SKM-1 (cell line): ENCODE results near the gene OTOF.

Experiments
- DNase-seq: peaks from one replicate; lab custom pipeline; 2025; ENCODE audit not compliant: unreplicated experiment; lab: John Stamatoyannopoulos, UW

The OTOF gene

DNA sequence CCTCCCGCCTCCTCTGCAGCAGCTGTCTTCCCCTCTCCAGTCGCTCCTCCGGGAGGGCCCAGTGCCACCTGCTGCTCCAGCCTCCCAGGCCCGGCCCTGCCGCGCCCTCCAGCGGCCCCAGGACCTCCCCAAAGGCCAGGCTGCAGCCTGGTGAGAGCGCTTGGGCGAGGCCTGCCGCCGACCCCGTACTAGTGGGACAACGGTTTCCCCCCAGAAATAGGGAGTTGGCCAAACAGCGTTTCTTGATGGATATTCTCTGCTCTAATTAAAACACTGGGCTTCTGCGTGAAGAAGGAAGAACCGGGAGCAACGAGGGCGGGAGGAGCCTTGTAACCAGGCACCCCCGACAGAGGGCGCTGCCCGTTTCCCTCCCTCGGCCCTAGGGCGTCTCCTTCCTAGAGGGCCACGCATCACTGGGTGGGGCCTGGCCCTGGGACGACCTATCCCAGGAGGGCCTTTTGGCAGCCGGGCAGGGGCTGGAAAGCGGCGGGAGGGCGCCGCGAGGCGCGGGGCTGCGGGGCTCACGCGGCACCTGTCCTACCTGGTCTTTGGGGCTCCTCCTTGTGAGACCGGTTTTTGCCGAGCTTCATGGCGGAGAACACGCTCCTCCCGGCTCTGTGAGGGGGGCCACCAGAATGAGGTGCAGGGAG lies 25.4 kb upstream of the OTOF start:
- DNase-seq = peak; percentile 66

DNA sequence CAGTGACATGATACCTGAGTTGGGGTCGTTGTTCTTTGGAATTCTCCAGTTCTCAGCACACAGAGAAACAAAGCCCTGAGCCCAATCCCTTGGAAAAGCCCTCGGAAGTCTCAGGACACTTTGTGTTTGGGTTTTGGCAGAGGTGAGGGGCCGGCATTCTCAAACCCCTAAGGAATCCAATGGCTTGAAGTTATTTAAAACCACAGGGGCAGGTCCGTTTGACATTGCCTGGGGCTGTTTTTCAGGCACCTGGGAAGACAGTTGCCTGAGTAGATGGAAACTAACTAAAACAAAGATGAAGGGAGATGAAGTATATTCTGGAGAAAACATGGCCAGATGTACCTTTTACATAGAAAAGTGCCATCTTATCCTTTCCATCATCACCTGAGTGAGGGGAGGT lies 22.5 kb upstream of the OTOF start:
- DNase-seq = no peak

DNA sequence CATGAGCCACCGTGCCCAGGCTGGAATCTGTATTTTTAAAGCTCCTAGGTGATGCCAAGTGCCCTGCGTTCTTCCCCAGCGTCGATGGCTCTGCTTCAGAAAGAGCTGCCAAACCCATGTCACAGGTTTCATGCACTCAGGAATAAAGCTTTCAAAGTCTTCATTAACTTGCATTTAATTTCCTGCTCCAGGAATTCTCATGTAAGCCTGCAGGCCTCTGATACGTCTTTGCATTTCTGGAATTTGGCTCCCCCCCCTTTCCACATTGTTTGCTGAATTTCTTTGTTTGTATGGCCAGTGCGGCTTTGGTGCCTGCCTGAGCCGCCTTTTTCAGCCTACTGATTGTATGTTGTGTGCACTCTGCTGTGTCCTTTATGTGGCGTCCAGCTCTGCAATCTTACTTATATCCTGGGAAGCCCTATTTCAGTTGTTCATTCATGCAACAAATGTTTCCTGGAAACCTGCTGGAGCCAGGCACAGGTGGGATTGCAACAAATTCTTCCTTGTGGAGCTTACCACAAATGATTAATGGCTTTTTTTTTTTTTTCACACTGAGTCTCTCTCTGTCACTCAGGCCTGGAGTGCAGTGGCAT lies 17.9 kb upstream of the OTOF start:
- DNase-seq = no peak

DNA sequence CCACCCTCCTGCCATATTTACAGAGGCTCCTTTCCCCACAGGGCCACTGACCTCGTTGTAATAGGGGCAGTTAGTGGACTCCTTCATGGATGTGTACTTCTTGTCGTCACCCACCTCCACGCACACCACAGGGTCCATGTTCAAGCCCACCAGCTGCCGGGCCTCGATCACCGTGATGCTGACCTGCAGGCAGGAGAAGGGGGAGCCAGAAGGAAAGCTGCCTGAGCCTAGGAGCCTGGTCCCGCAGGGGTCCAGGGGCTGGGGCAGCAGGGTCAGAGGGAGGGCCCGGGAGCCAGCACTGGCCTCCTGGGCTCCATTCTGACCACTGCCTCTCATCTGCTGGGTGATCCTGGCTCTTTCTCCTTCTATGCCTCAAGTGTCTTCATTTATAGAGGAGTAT lies 17.0 kb upstream of the OTOF start:
- no peak for DNase-seq

DNA sequence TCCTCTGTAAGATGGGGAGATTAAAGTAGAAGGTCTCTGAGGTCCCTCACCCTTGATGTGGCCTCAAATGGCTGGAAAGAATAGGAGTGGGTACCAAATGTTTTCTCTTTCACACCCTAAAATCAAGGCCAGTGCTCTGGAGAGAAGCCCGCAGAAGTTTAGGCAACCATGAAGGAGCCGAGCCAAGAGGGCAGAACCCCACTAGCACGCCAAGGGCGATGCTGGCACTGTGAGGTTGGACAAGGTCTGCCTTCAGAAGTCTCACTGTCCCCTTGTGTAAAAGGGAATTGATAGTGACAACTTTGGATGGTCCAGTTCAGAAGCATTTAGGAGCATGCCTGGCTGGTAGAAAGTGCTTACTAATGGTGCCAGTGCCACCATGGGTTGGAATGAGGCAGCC lies 16.3 kb upstream of the OTOF start:
- no peak for DNase-seq

DNA sequence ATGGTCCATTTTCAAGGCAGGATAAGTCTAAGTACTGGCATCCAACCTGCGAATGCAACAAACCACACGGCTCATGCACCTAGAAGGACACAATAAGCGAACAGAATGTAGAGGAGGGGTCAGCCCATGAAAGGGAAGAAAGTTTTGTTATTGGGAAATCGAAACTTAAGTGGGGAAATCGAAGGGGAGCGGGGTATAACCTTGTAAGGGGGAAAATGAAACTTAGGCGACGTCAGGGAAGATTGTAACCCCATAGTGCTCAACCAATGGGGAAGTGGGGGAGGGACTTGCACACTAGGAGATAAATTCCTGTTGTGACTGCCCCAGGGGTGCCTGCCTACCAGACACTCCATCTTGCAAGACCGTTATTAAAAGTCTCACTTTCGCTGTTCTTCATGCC lies 15.6 kb upstream of the OTOF start:
- no peak for DNase-seq

DNA sequence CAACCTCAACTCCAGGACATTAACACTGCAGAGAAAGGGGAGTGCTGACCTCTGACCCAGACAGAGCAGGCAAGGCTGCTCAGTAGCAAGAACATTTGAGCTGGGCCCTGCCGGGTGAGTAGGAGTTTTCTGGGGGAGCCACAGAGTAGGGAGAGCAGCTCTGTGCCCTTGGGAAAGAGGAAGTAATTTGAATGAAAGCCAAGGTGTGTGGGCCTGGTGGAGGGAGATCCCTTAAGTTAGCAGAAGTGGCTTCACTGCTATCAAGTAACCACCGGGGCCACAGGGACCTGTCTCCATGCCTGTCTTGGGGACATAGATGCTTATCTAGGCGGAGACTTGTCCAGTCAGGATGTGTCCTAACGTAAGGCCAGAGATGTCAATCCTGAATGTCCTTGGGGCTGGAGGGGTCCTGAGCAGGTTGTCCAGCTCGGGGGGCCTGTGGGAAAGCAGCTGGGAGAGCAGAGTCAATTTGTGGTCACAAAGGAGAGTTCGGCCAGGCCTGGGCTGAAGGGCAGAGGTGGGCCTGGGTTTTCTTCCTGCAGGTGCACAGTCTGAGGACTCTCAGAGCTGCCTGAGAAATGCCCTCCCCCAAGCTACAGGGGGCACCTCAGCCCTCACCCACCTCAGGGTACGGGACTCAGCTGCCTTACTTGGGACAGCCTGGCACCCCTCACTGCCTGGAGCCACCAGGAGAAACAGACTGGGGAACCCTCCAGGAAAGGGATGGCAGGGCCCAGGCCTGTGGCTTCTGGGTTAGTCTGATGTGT lies 15.0 kb upstream of the OTOF start:
- peak; percentile 48 for DNase-seq

DNA sequence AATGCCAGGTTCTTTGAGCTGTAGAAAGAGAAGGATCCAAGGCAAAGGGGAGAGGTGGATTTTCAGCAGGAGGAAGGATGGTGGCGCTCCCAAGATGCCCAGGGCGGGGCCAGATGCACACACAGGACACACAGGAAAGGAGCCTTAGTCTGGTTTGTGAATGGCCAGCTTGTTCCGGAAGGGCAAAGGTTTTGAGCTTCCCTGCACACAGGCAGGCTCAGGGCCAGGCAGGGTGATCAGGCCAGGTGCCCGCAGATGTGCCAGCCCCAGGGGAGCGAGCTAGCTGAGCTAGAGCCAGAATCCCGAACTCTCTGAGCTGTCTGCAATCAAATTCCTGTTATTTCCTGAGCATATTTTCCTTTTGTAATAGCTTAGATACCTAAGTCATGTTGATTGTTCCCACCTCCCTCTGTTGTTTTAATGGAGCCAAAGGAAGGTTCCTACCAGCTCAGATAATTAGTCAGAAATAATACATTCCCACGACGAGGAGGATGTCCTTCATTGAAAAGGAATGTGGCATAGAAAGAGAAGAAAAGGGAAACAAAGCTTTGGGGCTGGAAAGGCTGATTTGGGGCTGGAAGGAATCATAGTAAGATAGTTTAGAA lies 13.7 kb upstream of the OTOF start:
- DNase-seq = no peak

DNA sequence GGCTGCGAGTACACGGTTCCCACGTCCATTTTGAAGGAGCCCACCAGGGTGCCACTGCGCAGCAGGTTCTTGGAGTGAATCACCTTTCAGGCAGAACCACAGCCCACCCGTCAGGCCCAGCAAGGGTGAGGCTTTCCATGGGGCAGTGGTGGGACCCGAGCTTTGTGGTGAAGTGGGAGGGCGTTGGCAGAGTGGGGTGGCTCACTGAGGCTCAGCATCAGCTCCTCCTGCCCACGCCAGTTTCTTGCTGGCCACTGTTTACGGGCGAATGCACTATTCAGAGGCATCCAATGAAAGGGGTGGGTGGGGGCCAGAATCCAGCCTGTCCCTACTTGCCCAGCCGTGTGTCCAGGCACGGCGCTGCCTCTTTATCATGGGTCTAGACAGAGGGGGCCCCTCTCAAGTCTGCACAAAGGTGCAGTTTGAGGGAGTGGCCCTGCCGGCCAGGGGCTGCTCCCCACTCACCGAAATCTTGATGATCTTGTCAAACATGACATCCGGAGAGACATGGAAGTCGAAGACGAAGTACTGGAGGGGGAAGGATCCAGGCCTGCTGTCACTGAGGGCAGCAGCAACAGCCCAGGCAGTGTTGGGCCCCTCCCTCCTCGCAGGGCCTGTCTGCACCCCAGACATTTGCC lies 11.4 kb upstream of the OTOF start:
- no peak for DNase-seq

DNA sequence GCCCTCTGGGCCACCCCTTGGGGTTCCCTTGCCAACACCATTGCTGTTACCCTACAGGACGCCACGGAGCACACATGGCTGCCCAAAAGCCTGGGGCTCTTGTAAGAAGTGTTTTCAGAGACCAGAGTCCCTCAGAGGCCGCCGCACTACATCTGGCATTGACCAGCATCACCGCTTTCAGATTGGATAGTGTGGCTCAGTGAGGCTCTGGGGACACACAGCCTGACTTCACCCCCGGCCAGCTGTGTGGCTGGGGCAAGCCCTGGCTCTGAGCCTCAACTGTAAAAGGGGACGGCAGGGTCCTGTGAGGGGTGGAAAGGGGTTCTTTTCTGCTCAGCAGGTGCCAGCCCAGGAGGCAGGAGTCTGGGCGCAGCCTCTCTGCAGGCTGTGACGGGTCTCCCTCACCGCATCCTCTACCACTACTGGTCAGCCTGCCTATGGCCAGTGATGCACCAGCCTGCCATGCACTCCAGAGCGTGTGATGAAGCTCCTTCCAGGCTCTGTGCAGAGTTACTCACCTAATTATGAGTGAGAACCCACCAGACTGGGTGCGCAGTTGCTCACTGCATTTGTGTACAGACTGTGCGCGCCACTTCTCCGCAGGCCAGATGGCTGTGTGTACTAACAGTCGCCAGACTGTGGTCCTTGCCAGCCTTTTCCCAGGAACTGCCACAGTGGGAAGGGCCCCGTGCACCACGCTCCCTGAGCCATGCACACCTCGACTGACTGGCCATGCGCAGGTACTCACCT lies 10.7 kb upstream of the OTOF start:
- DNase-seq = no peak

DNA sequence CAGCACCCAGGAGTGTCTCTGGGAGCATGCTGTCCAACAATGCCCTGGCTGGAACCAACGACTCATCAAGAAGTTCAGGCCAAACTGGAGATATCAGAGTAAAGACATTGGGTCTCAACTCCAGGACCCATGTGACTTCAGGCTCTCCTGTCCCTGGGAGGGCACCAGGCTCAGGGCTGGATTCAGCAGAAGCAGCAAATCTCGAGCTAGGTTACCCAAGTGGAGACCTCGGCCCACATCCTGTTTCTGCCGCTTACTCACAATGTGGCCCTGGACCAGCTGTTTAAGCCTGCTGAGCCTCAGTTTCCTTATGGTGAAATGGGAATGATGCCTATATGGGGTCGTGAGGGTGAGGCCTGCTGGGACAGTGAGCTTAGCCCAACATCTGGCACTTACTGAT lies 9.3 kb upstream of the OTOF start:
- DNase-seq = no peak

DNA sequence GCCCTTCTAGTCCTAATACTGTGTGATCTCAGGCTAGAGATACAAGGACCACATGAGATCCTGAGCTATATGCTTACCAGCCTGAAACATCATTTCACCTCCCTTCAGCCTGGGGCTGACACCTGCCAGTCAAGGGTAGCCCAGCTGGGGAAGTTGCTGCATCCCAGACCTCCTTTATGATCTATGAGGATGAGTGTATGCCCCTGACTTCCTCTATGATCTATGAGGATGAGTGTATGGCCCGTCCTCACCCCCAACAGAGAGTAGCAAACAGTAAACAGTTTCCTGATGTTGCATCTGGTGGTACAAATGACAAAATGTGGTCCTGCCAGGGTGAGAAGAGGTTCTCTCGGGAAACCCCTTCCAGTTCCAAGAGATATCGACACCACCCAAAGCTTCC lies 8.9 kb upstream of the OTOF start:
- no peak for DNase-seq

DNA sequence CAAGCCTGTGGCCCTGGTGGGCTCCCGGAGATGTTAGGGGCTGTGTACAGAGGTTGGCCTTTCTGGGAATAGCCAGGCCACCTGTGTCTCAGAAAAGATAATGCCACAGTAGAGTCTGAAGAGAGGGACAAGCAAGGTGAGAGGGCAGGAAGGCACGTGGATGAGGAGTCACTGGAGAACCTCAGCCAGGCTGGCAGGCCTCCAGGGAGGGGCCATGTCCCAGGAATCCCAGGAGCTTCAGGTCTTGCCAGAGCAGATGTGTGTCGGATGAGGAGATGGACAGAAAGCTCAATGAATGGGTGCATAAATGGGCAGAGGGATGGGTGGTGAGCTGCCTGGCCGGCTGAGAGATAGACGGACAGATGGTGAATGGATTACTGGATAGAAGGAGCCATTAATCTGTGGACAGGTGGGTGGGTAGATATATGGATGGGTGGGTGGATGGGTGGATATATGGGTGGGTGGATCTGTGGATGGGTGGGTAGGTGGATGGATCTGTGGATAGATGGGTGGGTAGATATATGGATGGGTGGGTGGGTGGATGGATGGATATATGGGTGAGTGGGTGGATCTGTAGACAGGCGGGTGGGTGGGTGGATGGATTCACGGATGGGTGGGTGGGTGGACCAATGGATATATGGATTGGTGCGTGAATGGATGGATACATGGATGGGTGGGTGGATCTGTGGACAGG lies 7.9 kb upstream of the OTOF start:
- no peak for DNase-seq

DNA sequence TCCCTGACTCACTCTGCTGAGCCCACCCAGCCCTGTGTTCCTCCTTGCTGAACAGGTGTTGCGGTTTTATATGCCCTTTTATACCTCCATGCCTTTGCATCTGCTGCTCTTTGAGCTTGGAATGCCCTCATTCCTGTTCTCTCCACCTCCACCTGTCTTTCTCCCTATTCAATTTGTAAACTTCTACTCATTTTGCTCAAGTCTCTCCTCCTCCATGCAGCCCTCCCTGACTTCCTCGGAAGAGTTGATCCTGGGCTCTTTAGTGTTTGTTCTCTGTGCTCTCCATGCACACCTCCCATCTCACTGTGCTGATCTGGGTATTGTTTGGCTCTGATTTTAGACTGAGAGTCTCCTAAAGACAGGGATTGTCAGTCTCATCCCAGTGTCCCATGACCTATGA lies 7.2 kb upstream of the OTOF start:
- DNase-seq = no peak

DNA sequence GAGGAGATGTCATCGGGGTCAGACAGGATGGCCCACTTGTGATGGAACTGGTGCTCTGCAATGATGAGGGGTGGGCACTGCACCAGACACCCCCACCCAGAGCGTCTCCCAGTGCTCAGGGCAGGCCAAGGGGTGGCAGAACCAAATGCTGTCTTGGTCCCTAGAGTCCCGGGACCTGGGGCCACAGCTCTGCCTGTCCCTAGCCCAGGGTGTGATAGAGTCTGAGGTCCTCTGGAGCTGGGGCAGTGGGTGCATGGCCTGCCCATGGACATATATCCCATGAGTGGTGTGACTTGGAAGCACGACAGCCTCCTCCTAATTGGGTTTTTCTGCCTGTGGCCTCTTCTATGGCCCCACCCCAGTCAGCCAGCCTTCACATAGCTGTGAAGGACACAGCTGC lies 6.7 kb upstream of the OTOF start:
- no peak for DNase-seq

DNA sequence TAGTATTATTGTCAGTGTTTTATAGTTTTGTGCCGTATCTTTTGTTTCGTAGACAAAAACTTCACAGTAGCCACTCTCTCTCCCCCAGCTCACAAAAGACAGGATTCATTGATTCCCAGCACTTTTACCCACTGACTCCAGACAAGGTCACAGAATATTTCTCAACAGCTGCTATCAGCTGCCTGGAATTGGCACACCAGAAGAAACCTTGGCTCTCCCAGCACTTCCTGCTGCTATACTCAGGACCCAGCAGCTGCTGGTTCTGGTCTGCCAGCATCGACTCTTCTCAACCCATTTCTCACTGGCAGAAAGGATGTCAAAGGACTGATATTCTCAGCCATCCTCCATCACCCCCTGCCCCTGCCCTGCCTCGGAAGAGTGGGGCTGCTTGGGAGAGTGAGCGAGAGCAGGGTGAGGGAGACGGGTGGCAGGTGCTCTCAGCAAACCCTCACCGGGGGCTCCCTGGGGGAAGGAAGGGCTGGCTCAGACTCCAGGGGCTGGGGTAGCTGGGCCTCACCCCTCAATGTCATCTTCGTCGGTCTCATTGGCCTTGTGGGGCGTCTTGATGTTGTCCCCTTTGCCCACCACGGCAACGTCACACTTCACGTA lies 6.1 kb upstream of the OTOF start:
- no peak for DNase-seq

DNA sequence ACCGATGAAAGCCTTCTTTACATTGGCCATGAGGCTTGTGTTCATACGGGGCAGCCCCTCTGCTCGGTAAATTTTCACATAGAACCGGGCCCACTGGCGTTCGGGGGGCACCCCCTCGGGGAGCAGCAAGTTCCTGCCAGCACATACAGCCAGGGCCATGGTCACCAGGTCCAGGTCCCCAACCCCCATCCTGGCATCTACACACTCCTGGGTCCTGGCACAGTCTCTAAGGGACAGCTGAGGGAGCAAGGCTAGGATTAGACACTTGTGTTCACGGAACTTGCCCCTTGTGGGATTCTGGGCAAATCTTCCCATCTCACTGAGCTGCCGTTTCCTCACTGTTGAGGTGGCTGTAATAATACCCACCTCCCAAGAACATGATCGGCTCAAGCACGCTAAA lies 5.6 kb upstream of the OTOF start:
- no peak for DNase-seq

DNA sequence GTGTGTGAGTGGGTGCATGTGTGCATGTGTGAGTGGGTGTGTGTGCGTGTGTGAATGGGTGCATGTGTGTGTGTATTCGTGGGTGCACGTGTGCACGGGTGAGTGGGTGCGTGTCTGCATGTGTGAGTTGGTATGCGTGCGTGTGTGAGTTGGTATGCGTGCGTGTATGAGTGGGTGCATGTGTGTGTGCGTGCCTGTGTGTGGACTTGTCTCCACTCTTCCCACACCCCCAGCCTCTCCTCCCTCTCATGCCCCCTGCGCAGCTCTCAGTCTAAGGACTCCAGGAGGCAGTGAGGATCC lies 5.1 kb upstream of the OTOF start:
- DNase-seq = no peak

DNA sequence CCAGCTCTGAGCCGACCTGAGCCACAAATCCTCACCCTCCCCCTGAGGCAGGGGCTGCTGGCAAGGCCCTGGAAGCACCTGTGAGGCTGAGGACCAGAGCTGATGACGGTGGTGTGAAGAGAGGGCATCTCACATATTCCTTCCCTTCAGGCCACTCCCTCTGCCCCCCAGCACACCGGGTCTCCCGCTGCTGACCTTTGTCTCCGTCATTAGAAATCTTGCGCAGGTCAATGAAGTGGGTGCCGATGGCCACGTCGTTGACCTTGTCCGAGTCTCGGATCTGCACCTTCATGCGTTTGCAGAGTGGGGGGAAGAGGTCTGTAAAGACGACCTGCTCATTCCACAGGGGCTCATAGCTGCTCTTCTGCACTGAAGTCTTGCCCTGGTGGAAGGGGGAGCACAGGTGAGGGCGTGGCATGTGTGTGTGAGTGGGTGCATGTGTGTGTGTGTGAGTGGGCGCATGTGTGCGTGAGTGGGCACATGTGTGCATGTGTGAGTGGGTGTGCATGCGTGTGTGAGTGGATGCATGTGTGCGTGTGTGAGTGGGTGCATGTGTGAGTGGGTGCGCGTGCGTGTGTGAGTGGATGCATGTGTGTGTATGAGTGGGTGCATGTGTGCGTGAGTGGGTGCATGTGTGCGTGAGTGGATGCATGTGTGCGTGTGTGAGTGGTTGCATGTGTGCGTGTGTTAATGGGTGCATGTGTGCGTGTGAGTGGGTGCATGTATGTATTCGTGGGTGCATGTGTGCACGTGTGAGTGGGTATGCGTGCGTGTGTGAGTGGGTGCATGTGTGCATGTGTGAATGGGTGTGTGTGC lies 4.5 kb upstream of the OTOF start:
- no peak for DNase-seq
